Tongue (tissue), 2 donors: ENCODE data around the gene PNLDC1. TPM values are rescaled to one million over a fixed set of nuclear protein-coding genes. Genes with fewer than 3 reads are reported as not detected.
"Not testable (repeated sequence)": the region's sequence is repeated elsewhere in the genome, so short reads cannot be mapped to it uniquely, and the experiment has no call there.

Source experiments
- DNase-seq: peaks from one replicate; pipeline ENCODE4 v3.0.0-alpha.2; 2015
- total RNA-seq: library from RNA; depleted of rRNA; stranded (reverse); fragments of >200 nt; gene quantifications from one replicate; pipeline ENCODE4 v1.2.3, GENCODE V29; 2014

Gene PNLDC1
- total RNA-seq, 1 donor from 2014 or later, result 0.82 TPM

DNA sequence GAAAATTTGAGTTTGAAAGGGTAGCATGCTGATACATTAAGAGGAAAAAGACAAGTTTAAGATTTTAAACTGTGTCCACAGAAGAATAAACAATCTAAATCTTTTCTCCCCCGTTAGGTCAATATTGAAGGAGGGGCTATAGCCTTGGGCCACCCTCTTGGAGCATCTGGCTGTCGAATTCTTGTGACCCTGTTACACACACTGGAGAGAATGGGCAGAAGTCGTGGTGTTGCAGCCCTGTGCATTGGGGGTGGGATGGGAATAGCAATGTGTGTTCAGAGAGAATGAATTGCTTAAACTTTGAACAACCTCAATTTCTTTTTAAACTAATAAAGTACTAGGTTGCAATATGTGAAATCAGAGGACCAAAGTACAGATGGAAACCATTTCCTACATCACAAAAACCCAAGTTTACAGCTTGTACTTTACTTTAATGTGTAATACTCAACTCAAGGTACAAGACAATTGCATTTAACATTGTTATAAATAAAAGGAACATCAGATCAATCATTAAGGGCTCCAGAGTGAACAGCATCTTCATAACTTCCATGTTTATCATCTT lies 21.5 kb upstream of the PNLDC1 start:
- DNase-seq, result no peak

- peak; percentile 12 for DNase-seq
Observed at GRCh38 chr6:159788276-159788675, 11.8 kb upstream of the PNLDC1 start.

- DNase-seq, result peak; percentile 38
Observed at GRCh38 chr6:159788753-159789376, 11.2 kb upstream of the PNLDC1 start.

DNA sequence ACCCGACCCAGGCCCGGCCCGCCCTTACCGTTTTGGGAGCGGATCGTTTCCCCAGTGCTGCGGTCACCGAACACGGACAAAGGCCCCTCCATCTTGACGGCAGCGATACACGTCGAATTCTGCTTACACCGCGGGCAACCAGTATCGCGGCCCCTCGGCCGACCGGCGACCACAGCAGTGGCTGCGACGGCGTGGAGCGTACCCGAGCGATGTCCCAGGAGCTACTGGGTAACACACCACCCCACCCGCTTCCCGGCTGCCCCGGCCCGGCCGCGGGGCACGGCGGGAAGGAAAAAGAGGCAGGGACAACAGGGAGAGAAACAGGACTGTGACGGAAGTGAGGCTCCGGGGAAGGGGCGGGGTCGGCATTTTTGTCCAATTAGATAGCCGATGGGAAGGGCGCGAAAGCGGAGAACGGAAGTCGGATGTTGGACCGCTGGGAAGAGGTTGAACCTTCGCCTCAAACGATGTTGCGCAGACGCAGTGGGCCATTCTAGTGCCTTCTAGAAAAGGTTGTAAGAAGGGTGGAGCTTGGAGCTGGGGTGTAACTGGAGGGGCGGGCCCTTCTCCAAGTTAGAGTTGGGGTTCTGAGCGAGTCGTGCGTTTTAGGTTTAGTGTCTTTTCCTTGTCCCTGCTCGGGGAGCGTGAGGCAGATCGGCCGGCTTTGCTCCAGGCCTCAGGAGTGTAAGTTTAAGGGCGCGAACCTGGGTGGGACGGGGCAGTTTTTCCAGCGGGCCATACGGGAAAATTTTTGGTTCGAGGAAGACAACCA lies 10.5 kb upstream of the PNLDC1 start, which contains the start of gene TCP1:
TSS of gene TCP1 (minus strand) at position 226 of the 772 bp plus-strand sequence. CDS start at position 92, 134 bp downstream.
- DNase-seq, result peak; percentile 100

DNA sequence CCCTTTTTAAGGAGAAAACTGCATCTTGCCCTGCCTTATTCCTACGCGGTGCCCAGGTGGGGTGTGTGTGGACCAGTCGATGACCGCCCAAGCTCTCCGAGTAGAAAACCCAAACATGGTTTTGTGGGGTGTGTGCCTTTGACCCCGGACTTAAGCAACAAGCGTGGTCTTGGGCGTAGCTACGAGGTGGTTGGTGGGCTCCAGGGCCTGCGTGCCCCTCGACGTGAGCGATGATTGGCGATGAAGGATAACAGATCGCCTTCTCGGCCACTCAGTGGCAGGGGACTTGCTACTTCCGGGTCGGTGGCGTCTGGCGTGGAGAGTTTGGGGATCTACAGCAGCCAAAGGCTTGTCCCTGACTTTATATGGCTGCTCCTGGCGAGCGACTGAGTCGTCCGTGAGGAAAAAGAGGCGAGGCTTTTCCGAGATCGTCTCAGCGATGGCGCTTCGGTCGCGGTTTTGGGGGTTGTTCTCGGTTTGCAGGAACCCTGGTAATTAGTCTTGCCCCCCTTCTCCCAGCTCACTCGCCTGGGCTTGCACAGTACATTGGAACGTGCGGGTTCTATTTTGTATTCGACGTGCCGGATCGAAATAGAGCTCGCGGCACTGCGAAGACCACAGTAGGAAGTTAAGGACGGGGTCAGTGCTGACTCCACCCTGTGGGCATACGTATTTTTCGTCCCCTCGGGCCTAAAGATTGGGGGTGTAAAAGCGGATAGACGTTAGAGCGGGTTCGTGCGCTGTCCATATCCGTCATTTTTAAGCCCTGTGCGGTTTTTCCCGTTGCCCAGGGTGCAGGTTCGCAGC lies 9.7 kb upstream of the PNLDC1 start, which contains the start of gene MRPL18:
TSS of gene MRPL18 (plus strand) at position 319 of the 807 bp plus-strand sequence. CDS start at position 440, 121 bp downstream.
- DNase-seq, result peak; percentile 98

DNA sequence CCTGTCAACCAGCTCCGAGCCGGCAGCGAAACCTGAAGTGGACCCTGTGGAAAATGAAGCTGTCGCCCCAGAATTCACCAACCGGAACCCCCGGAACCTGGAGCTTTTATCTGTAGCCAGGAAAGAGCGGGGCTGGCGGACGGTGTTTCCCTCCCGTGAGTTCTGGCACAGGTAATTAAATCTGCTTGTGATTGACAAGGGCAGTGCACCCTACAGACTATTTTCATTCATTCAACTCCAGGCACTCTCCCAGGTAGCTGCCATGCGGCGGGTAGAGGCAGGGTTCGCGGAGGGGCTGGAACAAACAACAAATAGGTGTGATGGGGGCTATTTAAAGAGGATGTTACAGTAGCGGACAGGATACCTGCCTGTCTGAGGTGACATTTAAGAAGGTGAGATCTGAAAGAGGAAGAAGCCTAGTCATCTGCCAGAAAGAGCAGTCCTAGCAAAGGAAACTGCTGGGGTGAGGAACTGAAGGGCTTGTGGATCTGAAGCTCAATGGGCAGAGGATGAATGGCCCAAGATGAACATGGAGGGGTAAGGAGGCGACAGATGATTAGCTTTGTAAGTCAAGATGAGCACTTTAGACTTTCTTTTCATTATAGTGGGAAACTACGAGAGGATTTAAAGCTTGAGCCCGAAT lies 9.0 kb upstream of the PNLDC1 start:
- DNase-seq, result peak; percentile 3

DNA sequence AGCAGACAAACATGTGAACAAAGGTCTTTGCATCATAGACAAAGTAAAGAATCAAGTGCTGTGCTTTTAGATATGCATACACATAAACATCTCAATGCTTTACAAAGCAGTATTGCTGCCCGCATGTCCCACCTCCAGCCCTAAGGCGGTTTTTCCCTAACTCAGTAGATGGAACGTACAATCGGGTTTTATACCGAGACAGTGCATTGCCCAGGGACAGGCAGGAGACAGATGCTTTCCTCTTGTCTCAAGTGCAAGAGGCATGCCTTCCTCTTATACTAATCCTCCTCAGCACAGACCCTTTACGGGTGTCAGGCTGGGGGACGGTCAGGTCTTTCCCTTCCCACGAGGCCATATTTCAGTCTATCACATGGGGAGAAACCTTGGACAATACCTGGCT lies 5.1 kb upstream of the PNLDC1 start:
- DNase-seq, result not testable (repeated sequence)

- DNase-seq, result no peak
Observed at GRCh38 chr6:159797554-159797953, 2.5 kb upstream of the PNLDC1 start.

DNA sequence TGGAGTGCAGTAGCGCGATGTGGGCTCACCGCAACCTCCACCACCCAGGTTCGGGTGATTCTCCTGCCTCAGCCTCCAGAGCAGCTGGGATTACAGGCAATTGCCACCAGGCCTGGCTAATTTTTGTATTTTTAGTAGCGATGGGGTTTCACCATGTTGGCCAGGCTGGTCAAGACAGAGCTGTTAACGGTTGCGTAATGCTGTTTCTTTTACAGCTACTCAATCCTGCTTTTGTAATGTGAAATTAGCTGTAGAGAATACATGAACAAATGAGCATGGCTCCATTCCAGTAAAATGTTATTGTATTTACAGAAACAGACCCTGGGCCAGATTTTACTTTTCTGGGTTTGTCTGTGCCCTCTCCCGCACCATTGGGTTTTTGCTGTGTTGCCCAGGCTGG lies 1.9 kb downstream of the PNLDC1 start:
- no peak for DNase-seq

GRCh38 chr6:159804504-159804903 lies 4.4 kb downstream of the PNLDC1 start:
- peak; percentile 24 for DNase-seq

GRCh38 chr6:159805440-159806020 lies 5.5 kb downstream of the PNLDC1 start:
- no peak for DNase-seq

GRCh38 chr6:159806021-159806458 lies 6.0 kb downstream of the PNLDC1 start:
- DNase-seq, result no peak

DNA sequence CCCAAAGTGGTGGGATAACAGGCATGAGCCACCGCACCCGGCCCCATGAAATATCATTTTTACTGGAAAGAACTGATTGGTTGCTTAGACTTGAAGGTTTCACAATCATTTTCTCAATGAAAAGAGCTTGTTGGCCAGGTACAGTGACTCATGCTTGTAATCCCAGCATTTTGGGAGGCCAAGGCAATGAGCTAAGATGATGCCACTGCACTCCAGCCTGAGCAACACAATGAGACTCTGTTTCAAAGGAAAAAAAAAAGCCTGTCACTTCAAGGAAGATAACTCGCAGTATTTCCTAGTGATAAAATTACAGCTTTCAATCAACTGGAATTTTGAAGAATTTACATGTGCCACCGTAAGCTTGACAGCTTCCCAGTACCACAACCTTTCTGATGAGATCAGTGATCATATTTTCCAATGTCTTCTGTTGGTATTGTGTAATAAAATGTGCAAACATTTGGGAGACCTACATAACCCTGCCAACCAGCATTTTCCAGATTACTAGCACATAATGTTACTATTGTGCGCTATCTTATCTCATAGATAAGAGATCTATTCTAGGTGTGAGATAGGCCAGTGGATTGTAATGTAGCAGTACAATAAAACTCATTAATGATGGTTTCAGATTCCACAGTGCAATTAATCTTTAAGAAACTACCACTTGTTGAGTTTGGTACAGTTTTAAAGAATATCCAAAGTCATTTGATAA lies 7.2 kb downstream of the PNLDC1 start:
- DNase-seq, result no peak

DNA sequence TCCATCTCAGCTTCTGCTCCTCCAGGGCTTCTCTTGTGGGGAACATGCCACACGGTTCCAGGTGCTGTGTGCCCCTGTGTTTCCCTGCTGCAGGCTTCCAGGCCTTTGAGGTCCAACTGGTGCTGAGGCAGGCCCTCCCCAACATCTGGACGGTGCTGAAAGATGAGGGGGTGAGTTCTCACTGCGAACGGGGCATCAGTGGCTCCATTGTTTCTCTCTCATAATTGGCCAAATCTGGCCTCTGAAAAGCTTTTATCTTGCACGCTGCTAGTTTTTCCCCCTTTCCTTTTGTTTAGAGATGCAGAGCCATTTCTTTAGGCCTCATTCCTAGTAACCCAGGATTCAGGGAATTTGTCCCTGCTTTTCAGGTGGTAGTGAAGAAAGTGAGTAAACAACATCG lies 8.6 kb downstream of the PNLDC1 start:
- DNase-seq, result no peak

DNA sequence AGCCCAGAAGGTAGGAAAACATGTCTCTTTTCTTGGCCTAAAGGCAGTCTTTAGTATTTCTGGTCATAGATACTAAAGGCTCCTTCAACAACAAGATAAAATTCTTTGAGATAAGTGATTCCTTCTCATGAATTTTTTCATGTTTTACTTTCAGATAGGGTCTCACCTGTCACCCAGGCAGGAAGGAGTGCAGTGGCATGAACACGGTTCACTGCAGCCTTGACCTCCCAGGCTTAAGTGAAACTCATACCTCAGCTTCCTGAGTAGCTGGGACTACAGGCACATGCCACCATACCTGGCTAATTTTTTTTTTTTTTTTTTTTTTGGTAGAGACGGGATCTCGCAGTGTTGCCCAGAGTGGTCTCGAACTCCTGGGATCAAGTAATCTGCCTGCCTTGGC lies 9.1 kb downstream of the PNLDC1 start:
- no peak for DNase-seq

DNA sequence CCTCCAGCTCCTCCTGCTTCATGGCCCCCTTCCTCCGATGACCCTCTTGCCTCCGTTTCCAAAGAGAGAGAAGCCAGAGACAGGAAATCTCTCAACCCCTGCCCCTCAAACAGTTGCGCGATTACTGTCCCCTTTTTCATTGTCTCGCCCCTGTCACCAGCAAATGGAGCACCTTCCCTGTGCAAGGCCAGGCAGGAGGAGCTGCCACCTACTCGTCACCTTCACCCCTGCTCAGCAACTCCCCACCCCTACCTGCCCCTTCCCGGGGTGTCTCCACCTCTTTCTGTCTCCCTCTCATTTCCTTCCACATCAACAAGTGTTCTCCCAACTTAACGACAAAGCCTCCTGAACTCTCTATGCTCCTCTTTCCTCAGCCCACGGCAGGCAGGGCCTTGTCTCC lies 13.7 kb downstream of the PNLDC1 start:
- DNase-seq, result no peak

- no peak for DNase-seq
Observed at GRCh38 chr6:159815410-159815809, 15.3 kb downstream of the PNLDC1 start.

DNA sequence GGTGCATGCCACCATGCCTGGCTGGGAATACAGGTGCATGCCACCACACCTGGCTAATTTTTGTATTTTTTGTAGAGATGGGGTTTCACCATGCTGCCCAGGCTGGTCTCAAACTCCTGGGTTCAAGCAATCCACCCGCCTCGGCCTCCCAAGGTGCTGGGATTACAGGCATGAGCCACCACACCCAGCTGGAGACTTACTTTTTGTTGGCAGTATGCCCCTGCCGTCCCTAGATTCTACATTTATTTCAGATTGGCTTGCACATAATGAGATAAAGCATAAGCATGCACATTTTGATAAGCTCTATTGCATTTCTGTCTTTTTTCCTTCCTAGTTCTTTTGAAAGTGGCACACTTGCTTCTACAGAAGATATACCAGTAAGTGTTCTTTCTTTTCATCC lies 16.7 kb downstream of the PNLDC1 start:
- not testable (repeated sequence) for DNase-seq

GRCh38 chr6:159817951-159818739 lies 18.1 kb downstream of the PNLDC1 start:
- DNase-seq, result no peak

- no peak for DNase-seq
Observed at GRCh38 chr6:159819098-159819497, 19.0 kb downstream of the PNLDC1 start.
